ENCODE data around the gene IL23A. TPM values are rescaled to one million over a fixed set of nuclear protein-coding genes. Genes with fewer than 3 reads are reported as not detected.
"Not testable (repeated sequence)": the region's sequence is repeated elsewhere in the genome, so short reads cannot be mapped to it uniquely, and the experiment has no call there.

The IL23A gene
- total RNA-seq, 2 donors from 2014 or later: not detected

- Histone ChIP-seq H3K4me1 (replicated peaks) (no peaks in the 10 kb centered on the region), H3K36me3 (no peaks in the 10 kb centered on the region), H3K4me3 (peak overlapping the region; percentile 46 to 53), H3K9me3 (no peaks in the 10 kb centered on the region), H3K27me3 (replicated peaks; ENCODE audit: insufficient read depth) (no peaks in the 10 kb centered on the region), H3K27ac (peak overlapping the region; percentile 88 to 89)
- 14% methylated on average over 8 of the region's 8 CpGs for WGBS
- no peak for TF ChIP-seq POLR2AphosphoS5 (IDR thresholded peaks at IDR 0.05)
- no peak for TF ChIP-seq CTCF (IDR thresholded peaks at IDR 0.05)
- TF ChIP-seq POLR2A (IDR thresholded peaks at IDR 0.05): no peak
- intact Hi-C loops (cut with DNase I): no loop called here
- DNase-seq (ENCODE audit: low spot score): peak; percentile 6
Measured at GRCh38 chr12:56333197-56333678, 5.4 kb upstream of the IL23A start.

GRCh38 chr12:56333679-56334489, 4.8 kb upstream of the IL23A start, which contains the start of gene PAN2:
Gene PAN2, minus strand, starts transcription at chr12:56334000. Its CDS starts 906 bp downstream, at chr12:56333094.
- Histone ChIP-seq H3K27ac (peak within 1 kb of the TSS; percentile 88 to 89), H3K36me3 (no peaks in the 10 kb centered on the region), H3K4me3 (peak within 1 kb of the TSS; percentile 46 to 53), H3K4me1 (replicated peaks) (no peaks in the 10 kb centered on the region), H3K9me3 (no peaks in the 10 kb centered on the region), H3K27me3 (replicated peaks; ENCODE audit: insufficient read depth) (no peaks in the 10 kb centered on the region)
- intact Hi-C loops (cut with DNase I): no loop called here
- WGBS: under 1% methylated on average over 34 of the region's 45 CpGs
- TF ChIP-seq POLR2AphosphoS5 (IDR thresholded peaks at IDR 0.05) (peak; percentile 94), CTCF (IDR thresholded peaks at IDR 0.05) (peak in 3 of 4 experiments; percentile 53 to 73 (median 57)), POLR2A (IDR thresholded peaks at IDR 0.05) (peak; percentile 48)
- DNase-seq (ENCODE audit: low spot score): peak; percentile 95

- intact Hi-C loops (cut with DNase I): no loop called here
- DNase-seq (ENCODE audit: low spot score): no peak
- H3K36me3 ChIP-seq: no peaks in the 10 kb centered on the region
- H3K4me3 ChIP-seq: peak overlapping the region; percentile 46 to 53
- H3K27me3 ChIP-seq (replicated peaks; ENCODE audit: insufficient read depth): no peaks in the 10 kb centered on the region
- TF ChIP-seq POLR2A (IDR thresholded peaks at IDR 0.05): no peak
- TF ChIP-seq POLR2AphosphoS5 (IDR thresholded peaks at IDR 0.05): no peak
- no peak for TF ChIP-seq CTCF (IDR thresholded peaks at IDR 0.05)
- H3K4me1 ChIP-seq (replicated peaks): no peaks in the 10 kb centered on the region
- no peaks in the 10 kb centered on the region for H3K9me3 ChIP-seq
- peak overlapping the region; percentile 88 to 89 for H3K27ac ChIP-seq
- WGBS: 4% methylated on average over 6 of the region's 6 CpGs
Measured at GRCh38 chr12:56334490-56334793, 4.2 kb upstream of the IL23A start.

GRCh38 chr12:56335527-56335926, 3.2 kb upstream of the IL23A start:
- H3K4me1 ChIP-seq (replicated peaks); H3K36me3 ChIP-seq; DNase-seq (ENCODE audit: low spot score); intact Hi-C loops (cut with DNase I); H3K9me3 ChIP-seq; H3K27ac ChIP-seq; H3K4me3 ChIP-seq; H3K27me3 ChIP-seq (replicated peaks; ENCODE audit: insufficient read depth): not testable (repeated sequence)
- WGBS: 96% methylated on average over 8 of the region's 8 CpGs

GRCh38 chr12:56336361-56337167, 2.1 kb upstream of the IL23A start:
- no peak for DNase-seq (ENCODE audit: low spot score)
- no peaks in the 10 kb centered on the region for H3K4me1 ChIP-seq (replicated peaks)
- 76% methylated on average over 9 of the region's 9 CpGs for WGBS
- no peaks in the 10 kb centered on the region for H3K27me3 ChIP-seq (replicated peaks; ENCODE audit: insufficient read depth)
- intact Hi-C loops (cut with DNase I): no loop called here
- no peak overlapping the region for H3K4me3 ChIP-seq
- TF ChIP-seq POLR2AphosphoS5 (IDR thresholded peaks at IDR 0.05): no peak
- no peak for TF ChIP-seq POLR2A (IDR thresholded peaks at IDR 0.05)
- no peak for TF ChIP-seq CTCF (IDR thresholded peaks at IDR 0.05)
- no peak overlapping the region for H3K27ac ChIP-seq
- H3K36me3 ChIP-seq: no peaks in the 10 kb centered on the region
- H3K9me3 ChIP-seq: no peaks in the 10 kb centered on the region

Measured in prostate gland (tissue), 2 donors.